ENCODE measurements around the gene GPR15LG.

Gene GPR15LG

GRCh38 chr10:84193327-84193726 lies 19.7 kb downstream of the GPR15LG start:
- no peak overlapping the region for H3K27ac ChIP-seq (replicated peaks)
- no peak for TF ChIP-seq SPI1 (IDR thresholded peaks at IDR 0.05; ENCODE audit: borderline replicate concordance, low read depth)
- TF ChIP-seq GABPA (IDR thresholded peaks at IDR 0.05; ENCODE audit: low read depth), result no peak
- TF ChIP-seq POLR2AphosphoS5 (IDR thresholded peaks at IDR 0.05; ENCODE audit: low read depth), result no peak
- TF ChIP-seq REST (IDR thresholded peaks at IDR 0.05; ENCODE audit: insufficient replicate concordance, low read depth), result no peak
- TF ChIP-seq CTCF (IDR thresholded peaks at IDR 0.05; ENCODE audit: insufficient read depth, low read length), result no peak
- H3K27me3 ChIP-seq (ENCODE audit: insufficient read depth, poor library complexity, severe bottlenecking), result peaks cover 30% of the 10 kb centered on the region
- no peak for DNase-seq (ENCODE audit: low read depth in 1 of 2, low spot score in 1 of 2)
- H3K4me3 ChIP-seq (replicated peaks; ENCODE audit: insufficient read depth, low read length), result no peak overlapping the region

GRCh38 chr10:84193846-84194423 lies 20.3 kb downstream of the GPR15LG start:
- Histone ChIP-seq H3K4me3 (replicated peaks; ENCODE audit: insufficient read depth, low read length) (no peak overlapping the region; the same call in 1 of the 2 replicates), H3K27me3 (ENCODE audit: insufficient read depth, poor library complexity, severe bottlenecking) (peaks cover 33% of the 10 kb centered on the region)
- TF ChIP-seq SPI1 (IDR thresholded peaks at IDR 0.05; ENCODE audit: borderline replicate concordance, low read depth), result no peak
- no peak for TF ChIP-seq REST (IDR thresholded peaks at IDR 0.05; ENCODE audit: insufficient replicate concordance, low read depth)
- TF ChIP-seq GABPA (IDR thresholded peaks at IDR 0.05; ENCODE audit: low read depth), result no peak
- TF ChIP-seq CTCF (IDR thresholded peaks at IDR 0.05; ENCODE audit: insufficient read depth, low read length), result no peak
- TF ChIP-seq POLR2AphosphoS5 (IDR thresholded peaks at IDR 0.05; ENCODE audit: low read depth), result no peak

GRCh38 chr10:84194424-84195043 lies 20.9 kb downstream of the GPR15LG start, which contains the start of gene CDHR1:
Gene CDHR1, plus strand, starts transcription at chr10:84194537. Its CDS starts 224 bp downstream, at chr10:84194761.
- H3K27ac ChIP-seq (replicated peaks), result no peak within 1 kb of the TSS
- no peak for TF ChIP-seq CTCF (IDR thresholded peaks at IDR 0.05; ENCODE audit: insufficient read depth, low read length)
- no peak for TF ChIP-seq GABPA (IDR thresholded peaks at IDR 0.05; ENCODE audit: low read depth)
- TF ChIP-seq REST (IDR thresholded peaks at IDR 0.05; ENCODE audit: insufficient replicate concordance, low read depth), result no peak
- TF ChIP-seq POLR2AphosphoS5 (IDR thresholded peaks at IDR 0.05; ENCODE audit: low read depth), result no peak
- no peak for TF ChIP-seq SPI1 (IDR thresholded peaks at IDR 0.05; ENCODE audit: borderline replicate concordance, low read depth)
- H3K27me3 ChIP-seq (ENCODE audit: insufficient read depth, poor library complexity, severe bottlenecking), result peaks cover 33% of the 10 kb centered on the region
- no peak within 1 kb of the TSS; the same call in 1 of the 2 replicates for H3K4me3 ChIP-seq (replicated peaks; ENCODE audit: insufficient read depth, low read length)
- no peak for DNase-seq (ENCODE audit: low read depth in 1 of 2, low spot score in 1 of 2)

More at GRCh38 chr10:84193846-84194423, 20.3 kb downstream of the GPR15LG start:
- no peak for DNase-seq (ENCODE audit: low read depth in 1 of 2, low spot score in 1 of 2)
- no peak overlapping the region for H3K27ac ChIP-seq (replicated peaks)
